Peyer's patch (tissue), 4 donors: ENCODE data around the gene ARHGEF38. TPM values are rescaled to one million over a fixed set of nuclear protein-coding genes. Genes with fewer than 3 reads are reported as not detected.

Experiments used
- DNase-seq, 3 donors: peaks; one replicate each; pipeline ENCODE4 v3.0.0-alpha.2; 2017 to 2019
- H3K27ac ChIP-seq, 4 donors: fragments of 200-600 bp; sonication (generic); one replicate each; pipeline ENCODE4 v1.5.1; 2016 to 2019
- H3K27me3 ChIP-seq, 2 donors: fragments of 200-600 bp; sonication (generic); one replicate each; pipeline ENCODE4 v1.5.1; 2019
- H3K36me3 ChIP-seq, 3 donors: fragments of 200-600 bp; sonication (generic); one replicate each; pipeline ENCODE4 v1.5.1; 2016 to 2019
- H3K4me1 ChIP-seq, 4 donors: fragments of 200-600 bp; sonication (generic); one replicate each; pipeline ENCODE4 v1.5.1; 2016 to 2019
- H3K4me3 ChIP-seq, 4 donors: fragments of 200-600 bp; sonication (generic); 1 replicate in 3 of 4; 2 replicates in 1 of 4; pipeline ENCODE4 v1.5.1; 2016 to 2019; ENCODE audit warnings: mild to moderate bottlenecking in 1 of 4
- H3K9me3 ChIP-seq, 4 donors: fragments of 200-600 bp; sonication (generic); one replicate each; pipeline ENCODE4 v1.5.1; 2016 to 2019; ENCODE audit warnings: mild to moderate bottlenecking in 1 of 4
- POLR2A ChIP-seq, 2 donors: fragments of 450-650 bp; IDR thresholded peaks; one replicate each; pipeline ENCODE4 v1.5.1; 2017; ENCODE audit warnings: antibody characterized with exemption in 2 of 2, mild to moderate bottlenecking in 2 of 2, moderate library complexity in 2 of 2
- total RNA-seq, 4 donors: library from RNA; depleted of rRNA; stranded (reverse); fragments of >200 nt; gene quantifications; one replicate each; pipeline ENCODE4 v1.1.0, GENCODE V29; 2016
- TF ChIP-seq, protein P1 (sequence below), 6 experiments: fragments of 450-650 bp in 4 of 6; fragments of 200-600 bp in 2 of 6; sonication (generic) in 1 of 6; IDR thresholded peaks; one replicate each; pipeline ENCODE4 v1.5.1; 2017 to 2019; ENCODE audit warnings: antibody characterized with exemption in 6 of 6, mild to moderate bottlenecking in 3 of 6, moderate library complexity in 1 of 6

Gene ARHGEF38
- total RNA-seq, 4 donors from 2014 or later, result 17.3 to 31.8 (median 25.4) TPM

DNA sequence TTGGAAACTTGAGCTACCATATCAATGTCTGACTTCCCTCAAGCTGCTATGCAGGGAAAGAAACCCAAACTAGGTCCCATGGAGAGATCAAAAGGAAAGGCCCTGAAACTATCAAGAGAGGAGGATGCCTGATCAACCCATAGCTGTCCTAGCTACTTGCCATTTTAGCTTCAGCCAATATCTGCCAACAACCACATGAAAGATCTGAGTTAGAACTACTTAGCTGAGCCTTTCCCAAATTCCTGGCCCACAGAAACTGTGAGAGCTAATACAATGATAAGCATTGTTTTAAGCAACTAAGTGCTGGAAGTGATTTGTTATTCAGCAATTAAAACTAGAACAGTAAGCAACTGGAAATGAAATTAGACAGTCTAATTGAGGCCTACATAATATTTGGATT is 6.3 kb upstream of the ARHGEF38 start:
- no peaks in the 10 kb centered on the region for H3K27me3 ChIP-seq
- no peak overlapping the region for H3K4me3 ChIP-seq
- H3K36me3 ChIP-seq, result no peaks in the 10 kb centered on the region
- no peak for DNase-seq
- no peak for TF ChIP-seq POLR2A (IDR thresholded peaks at IDR 0.05)
- TF ChIP-seq, protein P1, sequence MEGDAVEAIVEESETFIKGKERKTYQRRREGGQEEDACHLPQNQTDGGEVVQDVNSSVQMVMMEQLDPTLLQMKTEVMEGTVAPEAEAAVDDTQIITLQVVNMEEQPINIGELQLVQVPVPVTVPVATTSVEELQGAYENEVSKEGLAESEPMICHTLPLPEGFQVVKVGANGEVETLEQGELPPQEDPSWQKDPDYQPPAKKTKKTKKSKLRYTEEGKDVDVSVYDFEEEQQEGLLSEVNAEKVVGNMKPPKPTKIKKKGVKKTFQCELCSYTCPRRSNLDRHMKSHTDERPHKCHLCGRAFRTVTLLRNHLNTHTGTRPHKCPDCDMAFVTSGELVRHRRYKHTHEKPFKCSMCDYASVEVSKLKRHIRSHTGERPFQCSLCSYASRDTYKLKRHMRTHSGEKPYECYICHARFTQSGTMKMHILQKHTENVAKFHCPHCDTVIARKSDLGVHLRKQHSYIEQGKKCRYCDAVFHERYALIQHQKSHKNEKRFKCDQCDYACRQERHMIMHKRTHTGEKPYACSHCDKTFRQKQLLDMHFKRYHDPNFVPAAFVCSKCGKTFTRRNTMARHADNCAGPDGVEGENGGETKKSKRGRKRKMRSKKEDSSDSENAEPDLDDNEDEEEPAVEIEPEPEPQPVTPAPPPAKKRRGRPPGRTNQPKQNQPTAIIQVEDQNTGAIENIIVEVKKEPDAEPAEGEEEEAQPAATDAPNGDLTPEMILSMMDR (IDR thresholded peaks at IDR 0.05), result no peak
- H3K9me3 ChIP-seq, result no peaks in the 10 kb centered on the region
- no peak overlapping the region for H3K27ac ChIP-seq
- peaks cover 0 to 4% (median 0%) of the 10 kb centered on the region in 4 donors for H3K4me1 ChIP-seq

- H3K9me3 ChIP-seq, result no peaks in the 10 kb centered on the region
These were observed 4.7 kb upstream of the ARHGEF38 start for GRCh38 chr4:105547769-105548168.

DNA sequence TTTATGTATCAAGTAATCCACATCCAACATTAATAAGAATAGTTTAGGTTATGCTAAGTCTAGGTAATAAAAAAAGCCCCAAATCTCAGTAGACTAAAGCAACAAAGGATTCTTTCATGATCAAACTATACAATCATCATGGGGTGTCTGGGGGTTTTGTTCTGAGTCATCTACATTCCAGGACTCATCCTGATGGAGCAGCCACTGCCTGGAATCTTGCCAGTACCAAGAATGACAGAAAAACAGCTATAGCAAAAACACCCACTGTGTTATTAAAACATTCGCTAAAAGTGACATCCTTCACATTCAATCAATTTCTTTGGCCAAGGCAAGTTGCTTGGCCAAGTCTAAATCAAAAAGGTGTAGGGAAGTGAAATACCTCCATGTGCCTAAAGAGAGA is 3.9 kb upstream of the ARHGEF38 start:
- H3K4me1 ChIP-seq, result peaks cover 0 to 4% (median 0%) of the 10 kb centered on the region in 4 donors
- no peaks in the 10 kb centered on the region for H3K9me3 ChIP-seq
- no peak overlapping the region for H3K27ac ChIP-seq
- TF ChIP-seq POLR2A (IDR thresholded peaks at IDR 0.05), result no peak
- TF ChIP-seq, protein P1 (IDR thresholded peaks at IDR 0.05), result no peak
- no peak overlapping the region for H3K4me3 ChIP-seq
- H3K36me3 ChIP-seq, result no peaks in the 10 kb centered on the region
- H3K27me3 ChIP-seq, result no peaks in the 10 kb centered on the region
- no peak for DNase-seq

More at GRCh38 chr4:105547769-105548168, 4.7 kb upstream of the ARHGEF38 start:
- no peak for DNase-seq
- Histone ChIP-seq H3K27ac (no peak overlapping the region), H3K36me3 (no peaks in the 10 kb centered on the region), H3K4me1 (peaks cover 0 to 4% (median 0%) of the 10 kb centered on the region in 4 donors), H3K27me3 (no peaks in the 10 kb centered on the region), H3K4me3 (no peak overlapping the region)
- TF ChIP-seq, protein P1 (IDR thresholded peaks at IDR 0.05), result no peak
- no peak for TF ChIP-seq POLR2A (IDR thresholded peaks at IDR 0.05)

DNA sequence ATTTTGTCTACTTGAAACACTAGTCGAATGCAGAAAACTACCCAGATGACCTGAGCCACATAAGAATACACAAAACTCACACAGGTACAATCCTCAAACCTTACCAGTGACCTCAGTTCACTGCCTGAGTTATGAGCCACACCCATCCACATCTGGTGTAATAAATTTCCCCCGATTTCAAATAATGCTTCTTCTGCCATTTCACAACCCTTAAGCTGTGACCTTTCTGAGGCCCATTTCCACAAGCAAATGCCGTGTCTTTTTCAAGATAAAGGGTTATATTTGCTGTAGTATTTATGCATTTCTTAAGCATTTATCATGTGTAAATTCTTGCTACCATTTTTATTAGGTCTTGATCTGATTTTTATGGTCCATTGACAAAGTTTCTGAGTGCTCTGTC is 1.8 kb upstream of the ARHGEF38 start:
- H3K27ac ChIP-seq, result peak overlapping the region in 2 of 4 donors; percentile 7 to 87
- H3K36me3 ChIP-seq, result no peaks in the 10 kb centered on the region
- peaks cover 0 to 4% (median 0%) of the 10 kb centered on the region in 4 donors for H3K4me1 ChIP-seq
- no peaks in the 10 kb centered on the region for H3K9me3 ChIP-seq
- no peak for TF ChIP-seq POLR2A (IDR thresholded peaks at IDR 0.05)
- TF ChIP-seq, protein P1 (IDR thresholded peaks at IDR 0.05), result no peak
- H3K4me3 ChIP-seq, result no peak overlapping the region
- DNase-seq, result no peak
- H3K27me3 ChIP-seq, result no peaks in the 10 kb centered on the region

DNA sequence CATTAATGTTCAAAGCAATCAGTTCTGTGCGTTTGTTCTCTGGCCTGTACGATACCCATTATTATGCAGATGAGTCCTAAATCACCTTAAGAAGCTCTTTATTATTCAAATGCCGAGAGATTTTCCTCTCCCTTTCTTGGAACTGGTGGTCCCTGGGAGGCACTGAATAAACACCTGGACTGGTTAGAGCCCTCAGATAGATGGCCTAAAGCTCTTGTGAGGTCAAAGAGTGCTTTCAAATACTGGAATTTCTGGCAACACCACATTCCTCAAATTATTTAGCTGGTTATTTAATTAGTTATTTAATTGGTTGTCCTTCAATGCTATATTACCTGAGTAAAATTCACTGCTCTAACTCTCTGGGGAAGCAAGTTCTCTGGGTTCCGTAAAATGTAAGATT is 3.0 kb downstream of the ARHGEF38 start:
- no peak for TF ChIP-seq POLR2A (IDR thresholded peaks at IDR 0.05)
- TF ChIP-seq, protein P1 (IDR thresholded peaks at IDR 0.05), result no peak
- H3K27me3 ChIP-seq, result no peaks in the 10 kb centered on the region
- H3K36me3 ChIP-seq, result no peaks in the 10 kb centered on the region
- no peak for DNase-seq
- peak overlapping the region in 2 of 4 donors; percentile 33 to 42 for H3K4me3 ChIP-seq
- peak overlapping the region in 3 of 4 donors; percentile 37 to 81 (median 55) for H3K27ac ChIP-seq
- H3K4me1 ChIP-seq, result peaks cover 0 to 4% (median 0%) of the 10 kb centered on the region in 4 donors
- no peaks in the 10 kb centered on the region for H3K9me3 ChIP-seq

DNA sequence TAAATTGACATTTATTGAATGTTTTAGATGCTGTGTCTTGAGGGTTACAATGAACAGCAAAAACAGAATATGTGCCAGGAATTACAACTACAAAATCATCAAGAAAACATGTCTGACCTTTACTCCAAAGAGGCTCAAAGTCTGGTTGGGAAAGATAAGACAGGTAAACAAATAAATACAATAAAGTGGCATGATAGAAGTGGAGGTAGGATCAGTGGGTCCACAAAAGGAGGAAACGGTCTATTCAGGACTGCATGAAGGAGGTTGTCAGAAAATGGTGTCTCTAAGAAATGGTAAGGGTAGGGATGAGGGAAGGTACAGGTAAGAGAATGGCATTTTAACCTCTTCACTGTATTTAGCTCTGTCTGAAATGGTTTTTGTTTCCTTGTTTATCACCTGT is 3.8 kb downstream of the ARHGEF38 start:
- no peak for DNase-seq
- peak overlapping the region in 3 of 4 donors; percentile 37 to 81 (median 55) for H3K27ac ChIP-seq
- H3K4me1 ChIP-seq, result no peaks in the 10 kb centered on the region
- TF ChIP-seq, protein P1 (IDR thresholded peaks at IDR 0.05), result no peak
- no peak for TF ChIP-seq POLR2A (IDR thresholded peaks at IDR 0.05)
- no peaks in the 10 kb centered on the region for H3K36me3 ChIP-seq
- H3K9me3 ChIP-seq, result no peaks in the 10 kb centered on the region
- H3K27me3 ChIP-seq, result no peaks in the 10 kb centered on the region
- peak overlapping the region in 2 of 4 donors; percentile 28 to 38 for H3K4me3 ChIP-seq
